HepG2 (cell line): ENCODE results near the gene E2F3. TPM values are rescaled to one million over a fixed set of nuclear protein-coding genes. Genes with fewer than 3 reads are reported as not detected.

Experiments
- ARNTL ChIP-seq: sonication (generic); formaldehyde crosslinking; IDR thresholded peaks from 2 replicates; pipeline ENCODE4 v1.4.0; 2020; ENCODE audit warnings: mild to moderate bottlenecking, missing genetic modification reagents
- BHLHE40 ChIP-seq: IDR thresholded peaks from 2 replicates; pipeline ENCODE4 v1.6.1; 2011; ENCODE audit warnings: low read length, improper control_type of control experiment
- BORCS8-MEF2B ChIP-seq: sonication (generic); formaldehyde crosslinking; IDR thresholded peaks from 2 replicates; pipeline ENCODE4 v1.8.0; 2022; ENCODE audit warnings: mild to moderate bottlenecking, missing genetic modification reagents
- CC2D1A ChIP-seq: sonication (generic); formaldehyde crosslinking; IDR thresholded peaks from 2 replicates; pipeline ENCODE4 v1.8.1; 2023; ENCODE audit warnings: mild to moderate bottlenecking, missing genetic modification reagents
- ELK4 ChIP-seq: sonication (generic); formaldehyde crosslinking; IDR thresholded peaks from 2 replicates; pipeline ENCODE4 v1.9.0; 2021; ENCODE audit warnings: missing genetic modification reagents, borderline replicate concordance
- ETV5 ChIP-seq: IDR thresholded peaks from 2 replicates; pipeline ENCODE4 v1.6.1; 2018; ENCODE audit warnings: missing biosample characterization, missing genetic modification reagents, inconsistent platforms, borderline replicate concordance
- FOXA3 ChIP-seq: IDR thresholded peaks from 2 replicates; pipeline ENCODE4 v1.6.1; 2016; ENCODE audit warnings: missing genetic modification reagents, missing compliant biosample characterization
- HOXA7 ChIP-seq: sonication (generic); formaldehyde crosslinking; IDR thresholded peaks from 2 replicates; pipeline ENCODE4 v1.8.1; 2022; ENCODE audit warnings: mild to moderate bottlenecking, missing genetic modification reagents, moderate library complexity
- KLF11 ChIP-seq: IDR thresholded peaks from 2 replicates; pipeline ENCODE4 v1.6.1; 2016; ENCODE audit warnings: missing compliant biosample characterization
- MTA1 ChIP-seq: sonication (generic); formaldehyde crosslinking; IDR thresholded peaks from 2 replicates; pipeline ENCODE4 v1.4.0; 2020; ENCODE audit warnings: missing genetic modification reagents, mild to moderate bottlenecking, borderline replicate concordance
- MYC ChIP-seq: sonication (generic); formaldehyde crosslinking; IDR thresholded peaks from 2 replicates; pipeline ENCODE4 v1.9.0; 2021; ENCODE audit warnings: missing genetic modification reagents, borderline replicate concordance
- NFAT5 ChIP-seq: sonication (generic); formaldehyde crosslinking; IDR thresholded peaks from 2 replicates; pipeline ENCODE4 v1.4.0; 2020; ENCODE audit warnings: missing genetic modification reagents
- NKX3-1 ChIP-seq: sonication (generic); formaldehyde crosslinking; IDR thresholded peaks from 2 replicates; pipeline ENCODE4 v1.5.0; 2020; ENCODE audit warnings: missing genetic modification reagents
- NR2F2 ChIP-seq: IDR thresholded peaks from 2 replicates; pipeline ENCODE4 v1.6.1; 2012; ENCODE audit warnings: low read depth, inconsistent platforms, borderline replicate concordance
- NR3C1 ChIP-seq: sonication (generic); formaldehyde crosslinking; IDR thresholded peaks from 2 replicates; pipeline ENCODE4 v1.4.0; 2020; ENCODE audit warnings: missing genetic modification reagents
- SNAPC5 ChIP-seq: sonication (generic); formaldehyde crosslinking; IDR thresholded peaks from 2 replicates; pipeline ENCODE4 v1.8.1; 2023; ENCODE audit warnings: mild to moderate bottlenecking, missing genetic modification reagents, borderline replicate concordance
- TAF1 ChIP-seq: sonication (generic); formaldehyde crosslinking; IDR thresholded peaks from 2 replicates; pipeline ENCODE4 v1.4.0; 2020; ENCODE audit warnings: missing genetic modification reagents
- ZBTB43 ChIP-seq: sonication (generic); formaldehyde crosslinking; conservative IDR thresholded peaks from 2 replicates; pipeline ENCODE4 v1.4.0; 2020; ENCODE audit warnings: missing genetic modification reagents
- ZNF777 ChIP-seq: sonication (generic); formaldehyde crosslinking; IDR thresholded peaks from 2 replicates; pipeline ENCODE4 v1.4.0; 2020; ENCODE audit warnings: missing genetic modification reagents
- ZNF792 ChIP-seq: IDR thresholded peaks from 2 replicates; pipeline ENCODE4 v1.6.1; 2016
- ZNF841 ChIP-seq: sonication (generic); formaldehyde crosslinking; IDR thresholded peaks from 2 replicates; pipeline ENCODE4 v1.8.1; 2023; ENCODE audit warnings: missing genetic modification reagents, borderline replicate concordance
- polyA plus RNA-seq, 8 experiments: library from polyadenylated mRNA; depleted of rRNA in 3 of 8; stranded (reverse) in 7 of 8; unstranded in 1 of 8; fragments of >200 nt; fragmentation: Illumina TruSeq in 4 of 8; extraction: Trizol in 4 of 8; gene quantifications; 2 replicates each; pipeline versions ENCODE4 v1.2.1 to v1.2.3, GENCODE V29; 2011 to 2016; ENCODE audit warnings: low read depth in 4 of 8, missing spikeins in 1 of 8, mixed read lengths in 1 of 8; ENCODE audit not compliant: insufficient read depth in 1 of 8
- total RNA-seq, 5 experiments: library from RNA; depleted of rRNA; stranded (reverse); fragments of >200 nt; fragmentation: Illumina TruSeq; extraction: Trizol; gene quantifications; 2 replicates each; pipeline ENCODE4 v1.2.3, GENCODE V29; 2016; ENCODE audit warnings: low read depth in 1 of 5

E2F3 gene
- total and polyA plus RNA-seq, 2 of the 13 experiments (the other 11 are each of a cell fraction or from before 2014, with no cell fraction given), result 8.5 to 12.7 TPM

GRCh38 chr6:20403070-20403765 is 1.5 kb downstream of the E2F3 start (continued):
- no peak for TF ChIP-seq NFAT5 (CRISPR knock-in tag)
- peak; percentile 87 for TF ChIP-seq ARNTL (CRISPR knock-in tag)
- TF ChIP-seq CC2D1A (CRISPR knock-in tag), result no peak
- TF ChIP-seq NR3C1, result no peak
- TF ChIP-seq SNAPC5, result 0 out of 2 replicates have a peak, but pooled peaks have one; percentile 62
- TF ChIP-seq ZNF841 (CRISPR knock-in tag), result 0 out of 2 replicates have a peak, but pooled peaks have one; percentile 35
- TF ChIP-seq ZNF777 (CRISPR knock-in tag), result peak; percentile 59; the same call in 1 of the 2 replicates
- TF ChIP-seq TAF1 (CRISPR knock-in tag), result peak; percentile 59
- TF ChIP-seq ELK4 (CRISPR knock-in tag), result no peak
- TF ChIP-seq NKX3-1 (CRISPR knock-in tag), result no peak
- peak; percentile 78; the same call in 1 of the 2 replicates for TF ChIP-seq ZNF792 (CRISPR knock-in tag)
- TF ChIP-seq BHLHE40, result peak; percentile 88
- TF ChIP-seq NR2F2, result no peak
- peak; percentile 48; the same call in 1 of the 2 replicates for TF ChIP-seq FOXA3 (CRISPR knock-in tag)
- TF ChIP-seq ETV5 (CRISPR knock-in tag), result peak; percentile 73; the same call in 1 of the 2 replicates
- TF ChIP-seq KLF11 (CRISPR knock-in tag), result peak; percentile 79; the same call in 1 of the 2 replicates
- TF ChIP-seq ZBTB43 (CRISPR knock-in tag), result no peak
- TF ChIP-seq MTA1 (CRISPR knock-in tag), result no peak
- TF ChIP-seq BORCS8-MEF2B, result no peak
- TF ChIP-seq MYC, result peak; percentile 95
- TF ChIP-seq HOXA7 (CRISPR knock-in tag), result no peak
